ENCODE data around the gene MYH9.

Gene MYH9

DNA sequence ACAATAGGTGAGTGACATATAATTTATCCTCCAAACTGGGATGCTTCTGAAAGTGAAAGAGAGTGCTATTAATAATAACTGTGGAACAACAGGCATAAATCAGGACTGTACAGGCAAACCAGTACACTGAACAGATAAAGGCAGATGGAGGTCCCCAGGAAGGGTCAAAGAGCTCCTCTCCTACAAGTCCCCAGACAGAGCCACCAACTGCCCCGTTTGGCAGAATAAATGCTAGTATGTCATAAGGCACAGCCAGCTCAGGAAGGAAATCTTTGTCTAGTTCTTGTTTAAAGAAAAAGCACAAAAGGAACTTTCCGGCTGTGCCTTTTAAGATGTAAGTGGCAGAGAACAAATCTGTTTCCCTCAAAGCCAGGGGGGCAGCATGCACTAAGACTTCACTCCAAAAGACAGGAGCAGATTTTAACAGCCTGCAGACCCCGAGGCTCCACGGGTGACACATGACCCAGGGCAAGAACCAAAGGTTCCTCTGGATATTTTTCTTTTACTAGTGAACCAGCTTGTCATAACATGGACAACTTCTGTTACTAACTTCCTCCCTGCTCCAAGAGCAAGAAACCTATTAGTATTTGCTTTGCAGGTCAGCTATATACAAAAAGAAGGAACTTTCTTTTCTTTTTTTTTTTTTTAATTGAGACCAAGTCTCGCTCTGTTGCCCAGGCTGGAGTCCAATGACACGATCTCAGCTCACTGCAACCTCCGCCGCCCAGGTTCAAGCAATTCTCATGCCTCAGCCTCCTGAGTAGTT, 50.2 kb downstream of the MYH9 start:
- TF ChIP-seq, protein P1, sequence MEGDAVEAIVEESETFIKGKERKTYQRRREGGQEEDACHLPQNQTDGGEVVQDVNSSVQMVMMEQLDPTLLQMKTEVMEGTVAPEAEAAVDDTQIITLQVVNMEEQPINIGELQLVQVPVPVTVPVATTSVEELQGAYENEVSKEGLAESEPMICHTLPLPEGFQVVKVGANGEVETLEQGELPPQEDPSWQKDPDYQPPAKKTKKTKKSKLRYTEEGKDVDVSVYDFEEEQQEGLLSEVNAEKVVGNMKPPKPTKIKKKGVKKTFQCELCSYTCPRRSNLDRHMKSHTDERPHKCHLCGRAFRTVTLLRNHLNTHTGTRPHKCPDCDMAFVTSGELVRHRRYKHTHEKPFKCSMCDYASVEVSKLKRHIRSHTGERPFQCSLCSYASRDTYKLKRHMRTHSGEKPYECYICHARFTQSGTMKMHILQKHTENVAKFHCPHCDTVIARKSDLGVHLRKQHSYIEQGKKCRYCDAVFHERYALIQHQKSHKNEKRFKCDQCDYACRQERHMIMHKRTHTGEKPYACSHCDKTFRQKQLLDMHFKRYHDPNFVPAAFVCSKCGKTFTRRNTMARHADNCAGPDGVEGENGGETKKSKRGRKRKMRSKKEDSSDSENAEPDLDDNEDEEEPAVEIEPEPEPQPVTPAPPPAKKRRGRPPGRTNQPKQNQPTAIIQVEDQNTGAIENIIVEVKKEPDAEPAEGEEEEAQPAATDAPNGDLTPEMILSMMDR (IDR thresholded peaks at IDR 0.05; ENCODE audit: insufficient read depth, low read length, poor library complexity, severe bottlenecking) = no peak
- Histone ChIP-seq H3K27me3 (replicated peaks; ENCODE audit: control insufficient read depth, insufficient read depth, low read length) (no peaks in the 10 kb centered on the region), H3K4me3 (replicated peaks; ENCODE audit: low read depth, low read length) (no peak overlapping the region), H3K36me3 (ENCODE audit: control insufficient read depth, insufficient read depth, low read length) (peaks cover 38% of the 10 kb centered on the region)
- DNase-seq (ENCODE audit: extremely low read depth, insufficient read length) = no peak

DNA sequence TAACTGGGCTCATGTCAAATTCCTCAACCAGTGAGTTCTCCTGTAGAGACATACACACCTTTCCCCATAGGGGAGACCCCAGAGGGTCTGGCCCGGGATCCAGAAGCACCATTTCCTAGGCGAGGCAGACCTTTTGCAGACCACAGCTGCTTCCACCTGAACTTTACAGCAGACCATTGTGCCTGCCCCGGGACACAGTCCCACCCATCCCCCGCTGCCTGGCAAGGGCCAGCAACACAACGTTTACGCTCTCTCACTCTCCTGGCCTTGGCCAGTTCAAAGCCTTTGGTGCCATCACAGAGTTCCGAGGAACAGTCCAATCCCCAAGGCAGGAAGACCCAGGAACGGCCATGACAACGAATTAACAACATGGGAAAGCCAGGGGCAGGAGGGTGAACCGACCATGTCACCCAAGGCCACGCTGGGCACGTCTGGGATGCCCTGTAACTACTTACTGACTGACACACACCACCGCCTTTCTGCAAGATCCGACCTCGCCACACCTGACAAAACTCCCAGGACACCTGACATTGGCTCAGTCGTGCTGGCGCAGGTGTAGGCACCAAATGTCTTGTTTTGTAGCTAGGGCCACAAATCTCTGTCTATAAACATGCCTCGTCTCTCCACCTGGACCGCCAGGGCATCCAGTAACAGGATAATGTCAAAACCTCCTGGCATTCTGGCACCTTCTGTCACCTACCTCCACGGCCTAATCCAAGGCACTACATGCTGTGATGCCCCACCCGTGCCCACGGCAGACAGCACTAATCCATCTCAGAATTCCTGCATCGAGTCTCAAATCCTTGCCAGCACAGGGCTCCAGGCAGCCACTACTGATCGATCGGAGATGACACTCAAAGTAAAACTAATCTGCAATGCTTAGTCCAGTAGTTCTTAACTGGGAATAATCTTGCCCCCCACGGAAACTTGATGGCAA, 51.3 kb downstream of the MYH9 start:
- TF ChIP-seq, protein P1 (IDR thresholded peaks at IDR 0.05; ENCODE audit: insufficient read depth, low read length, poor library complexity, severe bottlenecking) = no peak
- no peak for DNase-seq (ENCODE audit: extremely low read depth, insufficient read length)
- Histone ChIP-seq H3K27me3 (replicated peaks; ENCODE audit: control insufficient read depth, insufficient read depth, low read length) (no peaks in the 10 kb centered on the region), H3K36me3 (ENCODE audit: control insufficient read depth, insufficient read depth, low read length) (peaks cover 37% of the 10 kb centered on the region), H3K4me3 (replicated peaks; ENCODE audit: low read depth, low read length) (no peak overlapping the region)

DNA sequence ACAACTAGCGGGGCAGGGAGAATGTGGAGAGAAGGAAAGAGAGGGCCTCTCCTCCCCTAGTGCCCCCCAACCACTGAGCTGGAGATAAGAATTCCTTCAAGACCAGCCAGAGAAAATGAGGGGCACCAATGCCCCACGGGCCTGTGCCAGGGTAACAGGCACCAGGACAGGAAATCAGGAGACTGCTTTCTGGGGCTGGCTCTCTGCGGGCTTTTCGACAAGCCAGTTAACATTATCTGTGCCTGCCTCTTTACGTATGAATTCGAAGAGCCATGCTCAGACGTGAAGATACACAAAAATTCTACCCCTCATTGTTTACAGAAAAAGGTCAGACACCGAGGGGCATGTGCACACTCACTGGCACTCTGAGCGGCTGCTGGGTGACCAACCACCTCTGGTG, 52.1 kb downstream of the MYH9 start:
- H3K36me3 ChIP-seq (ENCODE audit: control insufficient read depth, insufficient read depth, low read length) = peaks cover 33% of the 10 kb centered on the region
- no peak for DNase-seq (ENCODE audit: extremely low read depth, insufficient read length)
- H3K4me3 ChIP-seq (replicated peaks; ENCODE audit: low read depth, low read length) = no peak overlapping the region
- H3K27me3 ChIP-seq (replicated peaks; ENCODE audit: control insufficient read depth, insufficient read depth, low read length) = no peaks in the 10 kb centered on the region
- TF ChIP-seq, protein P1 (IDR thresholded peaks at IDR 0.05; ENCODE audit: insufficient read depth, low read length, poor library complexity, severe bottlenecking) = no peak

GRCh38 chr22:36334821-36335603, 52.8 kb downstream of the MYH9 start:
- Histone ChIP-seq H3K4me3 (replicated peaks; ENCODE audit: low read depth, low read length) (no peak overlapping the region), H3K36me3 (ENCODE audit: control insufficient read depth, insufficient read depth, low read length) (peaks cover 32% of the 10 kb centered on the region), H3K27me3 (replicated peaks; ENCODE audit: control insufficient read depth, insufficient read depth, low read length) (no peaks in the 10 kb centered on the region)
- TF ChIP-seq, protein P1 (IDR thresholded peaks at IDR 0.05; ENCODE audit: insufficient read depth, low read length, poor library complexity, severe bottlenecking) = no peak
- DNase-seq (ENCODE audit: extremely low read depth, insufficient read length) = no peak

DNA sequence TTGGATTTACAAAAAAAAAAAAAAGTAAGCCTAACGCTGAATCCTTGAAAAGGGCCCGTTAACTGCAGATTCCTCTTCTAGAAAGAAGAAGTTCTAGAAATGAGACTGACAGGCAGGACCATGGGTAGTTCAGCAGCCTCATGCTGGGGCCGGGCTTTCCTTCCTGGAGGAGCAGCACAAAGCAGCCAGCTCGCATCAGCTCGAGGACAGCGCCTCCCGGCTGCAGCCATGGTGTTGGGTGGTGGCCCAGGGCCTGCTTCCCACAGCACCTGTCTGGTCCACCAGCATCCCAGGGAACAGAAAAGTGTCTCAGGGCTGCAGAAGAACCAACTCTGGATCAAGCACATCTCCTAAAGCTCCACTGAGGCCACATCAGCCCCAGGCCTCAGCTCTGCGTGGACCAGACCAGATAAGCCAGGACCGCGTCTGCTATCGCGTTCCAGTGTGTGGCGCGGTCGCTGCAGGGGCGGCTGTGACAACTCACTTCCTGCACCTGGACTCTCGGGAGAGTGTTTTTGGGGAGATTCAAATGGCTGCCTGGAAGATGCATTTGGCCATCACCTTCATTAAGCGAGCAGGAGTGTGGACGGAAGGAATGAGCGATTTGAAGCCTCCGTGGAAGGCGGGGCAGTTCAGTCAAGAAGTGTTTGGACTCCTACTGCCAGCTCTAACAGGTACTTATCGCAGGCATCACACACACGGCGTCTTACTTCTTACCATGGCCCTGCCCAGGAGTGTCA, 53.5 kb downstream of the MYH9 start:
- DNase-seq (ENCODE audit: extremely low read depth, insufficient read length) = no peak
- Histone ChIP-seq H3K36me3 (ENCODE audit: control insufficient read depth, insufficient read depth, low read length) (peaks cover 30% of the 10 kb centered on the region), H3K4me3 (replicated peaks; ENCODE audit: low read depth, low read length) (no peak overlapping the region), H3K27me3 (replicated peaks; ENCODE audit: control insufficient read depth, insufficient read depth, low read length) (no peaks in the 10 kb centered on the region)
- TF ChIP-seq, protein P1 (IDR thresholded peaks at IDR 0.05; ENCODE audit: insufficient read depth, low read length, poor library complexity, severe bottlenecking) = peak; percentile 32
